Measurements from ENCODE around the gene DGKG.

DGKG gene

DNA sequence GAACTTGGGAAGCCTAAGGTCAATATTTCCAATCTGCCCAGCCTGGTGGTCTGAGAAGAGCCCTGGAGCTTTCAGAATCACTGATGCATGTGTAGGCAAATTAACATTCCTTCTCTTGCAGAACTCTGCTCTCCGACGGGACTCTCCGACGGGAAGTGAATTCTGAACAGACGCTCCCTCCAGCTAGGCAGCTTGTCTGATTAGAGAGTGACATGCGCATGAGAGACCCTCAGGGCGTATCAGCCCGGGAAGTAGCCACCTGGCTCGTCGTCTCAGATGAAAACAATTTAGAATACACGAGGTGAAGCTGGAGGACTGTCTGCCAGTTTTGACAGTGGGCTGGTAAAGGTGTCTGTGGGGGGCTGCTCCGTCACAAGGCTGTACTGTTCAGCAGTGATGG is 103.1 kb downstream of the DGKG start:
- Histone ChIP-seq H3K9me3 (ENCODE audit: control insufficient read depth, insufficient read depth, low read length) (no peaks in the 10 kb centered on the region), H3K27me3 (ENCODE audit: control insufficient read depth, insufficient read depth, low read length) (no peaks in the 10 kb centered on the region), H3K4me1 (ENCODE audit: control insufficient read depth, insufficient read depth, low read length) (peaks cover 6% of the 10 kb centered on the region), H3K27ac (ENCODE audit: low read length) (no peak overlapping the region), H3K4me3 (ENCODE audit: low read length) (no peak overlapping the region), H3K36me3 (ENCODE audit: control insufficient read depth, insufficient read depth, low read length) (no peaks in the 10 kb centered on the region)
- DNase-seq (ENCODE audit: low read depth, low spot score), result no peak
- no CpG with 5 or more reads among the region's 12 CpGs for WGBS (ENCODE audit: insufficient coverage, insufficient read length)

DNA sequence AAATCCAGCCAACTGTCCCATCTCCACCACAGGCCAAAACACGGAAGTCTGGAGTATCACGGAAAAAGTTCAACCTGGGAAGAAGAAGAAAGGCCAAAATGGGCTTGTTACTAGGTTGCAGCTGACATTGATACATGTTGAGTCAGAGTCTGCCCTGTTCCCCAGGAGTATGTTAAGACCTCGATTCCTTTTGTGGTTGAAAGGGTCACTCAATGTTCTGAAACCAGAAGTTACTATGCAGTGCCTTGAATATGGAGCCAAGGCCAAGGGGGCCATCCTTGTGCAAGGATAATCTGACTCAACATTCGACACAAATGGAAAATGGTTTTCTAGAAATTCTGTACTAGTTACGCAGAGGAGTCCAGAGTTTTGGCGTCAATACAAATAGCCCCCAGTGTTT is 104.2 kb downstream of the DGKG start:
- Histone ChIP-seq H3K27ac (ENCODE audit: low read length) (no peak overlapping the region), H3K4me3 (ENCODE audit: low read length) (no peak overlapping the region), H3K4me1 (ENCODE audit: control insufficient read depth, insufficient read depth, low read length) (peaks cover 6% of the 10 kb centered on the region), H3K27me3 (ENCODE audit: control insufficient read depth, insufficient read depth, low read length) (no peaks in the 10 kb centered on the region), H3K36me3 (ENCODE audit: control insufficient read depth, insufficient read depth, low read length) (no peaks in the 10 kb centered on the region), H3K9me3 (ENCODE audit: control insufficient read depth, insufficient read depth, low read length) (no peaks in the 10 kb centered on the region)
- DNase-seq (ENCODE audit: low read depth, low spot score), result no peak
- no CpG with 5 or more reads among the region's 6 CpGs for WGBS (ENCODE audit: insufficient coverage, insufficient read length)

DNA sequence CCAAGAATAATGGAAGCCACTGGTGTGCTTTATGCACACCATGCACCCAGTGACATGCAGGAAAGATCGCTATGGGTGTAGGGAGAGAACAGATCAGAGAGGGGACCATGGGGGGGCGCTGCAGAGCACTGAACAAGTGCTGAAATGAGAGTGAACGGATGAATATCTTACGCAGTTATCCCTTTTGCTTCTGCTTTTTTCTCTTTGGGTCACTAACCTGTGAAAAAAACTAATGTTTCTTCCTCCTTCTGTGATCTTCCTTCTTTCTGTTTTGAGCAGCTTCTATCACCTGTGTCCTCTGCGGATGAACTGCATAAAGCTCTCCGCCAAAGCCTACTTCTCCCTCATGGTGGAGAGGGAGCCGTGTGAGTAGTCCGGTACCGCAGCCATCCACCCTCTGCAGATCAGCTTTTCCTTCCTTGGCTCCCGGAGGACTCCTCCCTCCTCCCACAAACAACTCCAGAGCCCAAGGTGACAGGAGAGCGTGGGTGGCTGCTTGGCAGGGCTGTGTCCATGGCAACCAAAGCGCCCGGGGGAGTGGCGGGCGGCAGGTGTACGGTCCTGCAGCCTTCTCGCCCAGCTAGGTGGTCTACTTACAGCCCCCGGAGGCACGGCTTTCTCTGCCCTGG is 106.2 kb downstream of the DGKG start:
- Histone ChIP-seq H3K9me3 (ENCODE audit: control insufficient read depth, insufficient read depth, low read length) (no peaks in the 10 kb centered on the region), H3K36me3 (ENCODE audit: control insufficient read depth, insufficient read depth, low read length) (no peaks in the 10 kb centered on the region)
- WGBS (ENCODE audit: insufficient coverage, insufficient read length), result no CpG with 5 or more reads among the region's 19 CpGs

DNA sequence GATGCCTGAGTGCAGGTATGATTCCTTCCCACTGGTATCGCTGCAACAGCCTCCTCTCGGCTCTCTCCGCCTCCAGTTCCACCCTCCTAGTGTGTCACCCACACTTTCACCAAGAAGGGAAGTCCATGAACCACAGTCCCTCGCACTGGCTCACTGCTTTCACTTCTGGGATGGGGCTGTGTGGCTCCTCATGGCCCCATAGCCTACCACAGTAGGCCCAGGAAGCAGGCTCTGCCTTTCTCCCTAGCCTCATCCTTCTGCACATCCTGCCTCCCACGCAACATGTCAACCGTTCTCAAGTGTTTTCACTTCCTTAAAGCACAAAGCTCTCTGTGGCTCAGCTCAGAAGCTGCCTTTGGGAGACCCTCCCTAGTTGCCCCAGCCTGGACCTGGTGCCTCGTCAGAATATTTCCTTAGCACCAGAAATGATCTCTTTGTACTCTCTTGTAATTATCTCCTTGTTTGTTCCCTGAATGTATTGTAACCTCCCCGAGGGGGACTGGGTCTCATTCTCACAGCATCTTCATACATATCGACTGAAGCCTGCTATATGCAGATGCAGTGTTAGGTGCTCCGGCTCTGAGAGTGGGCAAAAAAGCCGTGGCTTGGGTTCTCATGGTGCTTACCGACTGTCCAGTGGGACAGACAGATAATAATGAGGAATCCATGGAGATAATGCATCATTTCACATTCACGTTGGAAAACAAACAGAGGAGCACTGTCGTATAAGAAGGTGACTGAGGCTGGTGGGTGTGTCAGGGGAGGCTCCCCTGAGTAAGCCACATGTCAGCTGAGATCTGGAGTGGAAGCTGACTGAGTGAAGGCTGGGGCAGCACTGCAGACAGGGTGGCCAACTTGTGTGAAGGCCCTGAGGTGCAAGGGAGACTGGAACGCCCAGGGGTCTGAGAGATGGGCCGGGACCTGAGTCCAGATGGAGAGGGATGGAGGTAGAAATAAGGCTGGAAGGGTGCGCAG is 107.1 kb downstream of the DGKG start:
- WGBS (ENCODE audit: insufficient coverage, insufficient read length), result no CpG with 5 or more reads among the region's 17 CpGs

More for the DNA sequence above, 106.2 kb downstream of the DGKG start:
- Histone ChIP-seq H3K27ac (ENCODE audit: low read length) (no peak overlapping the region), H3K27me3 (ENCODE audit: control insufficient read depth, insufficient read depth, low read length) (no peaks in the 10 kb centered on the region), H3K4me3 (ENCODE audit: low read length) (no peak overlapping the region), H3K4me1 (ENCODE audit: control insufficient read depth, insufficient read depth, low read length) (peaks cover 6% of the 10 kb centered on the region)
- DNase-seq (ENCODE audit: low read depth, low spot score), result no peak

DNA sequence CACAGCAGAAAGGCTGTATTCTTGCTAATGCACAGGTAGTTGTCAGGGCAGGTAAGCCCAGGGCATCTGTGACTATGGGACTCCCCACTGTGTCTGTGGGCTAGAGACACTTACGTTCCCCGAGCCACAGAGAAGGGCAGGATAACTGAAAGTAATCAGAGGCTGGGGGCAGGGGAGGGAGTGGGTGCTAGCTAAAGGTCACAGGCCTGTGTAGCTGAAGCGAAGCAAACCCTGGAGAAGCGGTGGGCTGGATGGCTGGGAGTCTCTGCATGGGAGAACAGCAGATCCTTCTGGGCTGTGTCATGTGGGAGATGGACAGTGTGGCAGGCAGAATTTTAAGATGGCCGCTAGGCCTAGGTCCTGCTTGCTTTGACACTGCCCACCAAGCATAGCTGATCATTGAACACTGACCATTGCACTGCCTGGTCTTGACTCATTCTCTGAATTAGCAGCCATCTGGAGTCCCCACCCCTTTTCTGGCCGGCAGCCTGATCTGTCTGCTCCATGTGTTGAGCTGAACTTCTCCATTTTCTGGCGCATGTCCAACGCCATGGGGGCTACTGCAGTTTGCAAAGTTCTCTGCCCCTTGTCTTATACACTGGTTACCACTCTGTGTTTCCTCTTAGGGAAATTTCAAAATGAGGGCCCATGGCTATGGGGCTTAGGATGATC is 110.0 kb downstream of the DGKG start:
- no CpG with 5 or more reads among the region's 8 CpGs for WGBS (ENCODE audit: insufficient coverage, insufficient read length)
- Histone ChIP-seq H3K4me1 (ENCODE audit: control insufficient read depth, insufficient read depth, low read length) (no peaks in the 10 kb centered on the region), H3K4me3 (ENCODE audit: low read length) (no peak overlapping the region), H3K9me3 (ENCODE audit: control insufficient read depth, insufficient read depth, low read length) (no peaks in the 10 kb centered on the region), H3K36me3 (ENCODE audit: control insufficient read depth, insufficient read depth, low read length) (no peaks in the 10 kb centered on the region), H3K27ac (ENCODE audit: low read length) (no peak overlapping the region), H3K27me3 (ENCODE audit: control insufficient read depth, insufficient read depth, low read length) (no peaks in the 10 kb centered on the region)
- DNase-seq (ENCODE audit: low read depth, low spot score), result no peak

More for the DNA sequence above, 107.1 kb downstream of the DGKG start:
- H3K27ac ChIP-seq (ENCODE audit: low read length), result no peak overlapping the region
- peaks cover 5% of the 10 kb centered on the region for H3K4me1 ChIP-seq (ENCODE audit: control insufficient read depth, insufficient read depth, low read length)
- H3K9me3 ChIP-seq (ENCODE audit: control insufficient read depth, insufficient read depth, low read length), result no peaks in the 10 kb centered on the region
- H3K36me3 ChIP-seq (ENCODE audit: control insufficient read depth, insufficient read depth, low read length), result no peaks in the 10 kb centered on the region
- H3K4me3 ChIP-seq (ENCODE audit: low read length), result no peak overlapping the region
- H3K27me3 ChIP-seq (ENCODE audit: control insufficient read depth, insufficient read depth, low read length), result no peaks in the 10 kb centered on the region
- no peak for DNase-seq (ENCODE audit: low read depth, low spot score)

DNA sequence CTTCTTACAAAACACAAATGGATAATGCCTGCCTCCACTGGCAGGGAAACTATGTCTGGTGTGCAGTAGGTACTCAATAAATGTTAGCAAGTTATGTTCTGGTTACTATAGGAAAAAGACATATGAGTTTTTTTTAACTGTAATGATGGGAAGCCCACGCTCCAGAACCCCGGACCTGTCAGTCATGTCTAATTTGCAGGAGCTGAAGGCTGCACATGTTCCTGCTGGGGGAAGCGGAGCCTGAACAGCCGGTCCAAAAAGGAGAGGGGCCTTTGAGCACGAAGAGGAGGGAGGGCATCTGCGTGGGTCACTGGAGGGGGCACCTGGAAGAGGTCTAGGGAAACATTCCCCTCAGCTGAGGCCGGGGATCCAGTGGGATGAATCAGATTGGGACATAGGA is 113.2 kb downstream of the DGKG start:
- WGBS (ENCODE audit: insufficient coverage, insufficient read length), result no CpG with 5 or more reads among the region's 7 CpGs
- Histone ChIP-seq H3K27me3 (ENCODE audit: control insufficient read depth, insufficient read depth, low read length) (no peaks in the 10 kb centered on the region), H3K9me3 (ENCODE audit: control insufficient read depth, insufficient read depth, low read length) (no peaks in the 10 kb centered on the region), H3K4me3 (ENCODE audit: low read length) (no peak overlapping the region), H3K4me1 (ENCODE audit: control insufficient read depth, insufficient read depth, low read length) (no peaks in the 10 kb centered on the region), H3K36me3 (ENCODE audit: control insufficient read depth, insufficient read depth, low read length) (no peaks in the 10 kb centered on the region), H3K27ac (ENCODE audit: low read length) (no peak overlapping the region)
- DNase-seq (ENCODE audit: low read depth, low spot score), result no peak

DNA sequence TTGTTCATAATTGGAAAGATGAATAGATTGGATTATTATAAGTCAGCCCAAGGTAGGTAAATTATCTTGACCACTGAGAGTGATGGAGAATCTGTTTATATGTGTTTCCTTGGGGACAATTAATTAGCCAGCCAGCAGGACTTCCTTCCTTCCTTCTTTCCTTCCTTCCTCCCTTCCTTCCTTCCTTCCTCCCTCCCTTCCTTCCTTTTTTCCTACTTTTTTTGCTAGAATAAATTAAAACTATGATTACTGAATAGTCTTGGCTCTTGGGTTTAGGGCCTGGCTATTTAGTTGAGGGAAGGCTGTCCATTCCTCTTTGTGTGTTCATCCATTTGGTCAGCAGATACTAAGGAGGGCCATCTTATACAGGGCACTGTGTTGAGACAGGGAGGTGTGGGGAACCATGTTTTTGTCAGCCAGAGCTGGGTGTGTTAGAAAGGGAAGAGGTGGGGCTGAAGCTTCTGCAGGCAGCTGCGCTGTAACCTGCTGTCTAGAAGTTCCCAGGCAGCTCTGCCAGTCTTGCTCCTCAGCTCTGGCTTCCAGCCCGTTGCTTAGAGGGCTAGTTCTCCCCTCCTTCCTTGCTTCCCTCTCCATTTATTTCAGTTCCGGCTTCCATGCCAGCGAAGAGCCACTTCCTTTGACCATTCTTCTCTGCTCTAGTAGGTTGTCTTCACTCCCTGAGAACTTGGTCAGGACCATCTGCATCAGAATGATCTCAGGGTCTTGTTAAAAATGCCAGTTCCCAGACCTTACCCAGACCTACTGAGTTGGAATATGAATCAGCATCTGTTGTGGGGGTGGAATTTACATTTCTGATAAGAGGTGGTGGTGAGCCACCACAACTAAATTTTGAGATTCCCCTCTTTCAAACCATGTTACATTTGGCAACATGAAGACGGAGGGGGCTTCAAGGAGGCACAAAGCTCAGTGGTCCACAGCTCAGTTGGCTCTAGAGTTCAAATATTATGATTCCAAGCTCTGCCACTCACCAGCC is 113.9 kb downstream of the DGKG start:
- no peaks in the 10 kb centered on the region for H3K9me3 ChIP-seq (ENCODE audit: control insufficient read depth, insufficient read depth, low read length)
- no CpG with 5 or more reads among the region's 5 CpGs for WGBS (ENCODE audit: insufficient coverage, insufficient read length)

DNA sequence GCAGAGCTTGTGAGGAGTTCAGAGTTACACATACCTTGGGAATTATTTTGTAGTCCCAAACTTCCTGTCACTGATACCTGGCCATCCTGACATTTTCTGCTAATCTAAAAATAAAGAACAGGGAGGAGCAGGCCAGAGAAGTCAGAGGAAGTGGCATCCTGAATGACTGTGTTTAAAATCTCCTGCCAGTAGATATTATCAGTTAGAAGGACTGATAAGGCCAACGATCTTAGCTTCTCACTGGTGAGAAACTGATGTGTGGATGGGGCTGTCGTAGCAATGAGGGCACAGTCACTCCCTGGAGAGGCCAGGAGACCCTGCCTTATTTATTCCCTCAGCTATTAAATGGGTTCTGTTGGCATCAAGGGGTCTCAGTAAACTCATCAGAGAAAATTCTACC is 115.1 kb downstream of the DGKG start:
- DNase-seq (ENCODE audit: low read depth, low spot score), result no peak
- Histone ChIP-seq H3K36me3 (ENCODE audit: control insufficient read depth, insufficient read depth, low read length) (no peaks in the 10 kb centered on the region), H3K27me3 (ENCODE audit: control insufficient read depth, insufficient read depth, low read length) (no peaks in the 10 kb centered on the region), H3K4me1 (ENCODE audit: control insufficient read depth, insufficient read depth, low read length) (peaks cover 2% of the 10 kb centered on the region; the same call in 1 of the 2 replicates), H3K4me3 (ENCODE audit: low read length) (no peak overlapping the region), H3K9me3 (ENCODE audit: control insufficient read depth, insufficient read depth, low read length) (no peaks in the 10 kb centered on the region), H3K27ac (ENCODE audit: low read length) (no peak overlapping the region)
- whole genome bisulfite sequencing (ENCODE audit: insufficient coverage, insufficient read length), result no CpG with 5 or more reads among the region's 2 CpGs

More for the DNA sequence above, 113.9 kb downstream of the DGKG start:
- Histone ChIP-seq H3K4me3 (ENCODE audit: low read length) (no peak overlapping the region), H3K36me3 (ENCODE audit: control insufficient read depth, insufficient read depth, low read length) (no peaks in the 10 kb centered on the region), H3K4me1 (ENCODE audit: control insufficient read depth, insufficient read depth, low read length) (no peaks in the 10 kb centered on the region), H3K27ac (ENCODE audit: low read length) (no peak overlapping the region), H3K27me3 (ENCODE audit: control insufficient read depth, insufficient read depth, low read length) (no peaks in the 10 kb centered on the region)
- DNase-seq (ENCODE audit: low read depth, low spot score), result no peak

DNA sequence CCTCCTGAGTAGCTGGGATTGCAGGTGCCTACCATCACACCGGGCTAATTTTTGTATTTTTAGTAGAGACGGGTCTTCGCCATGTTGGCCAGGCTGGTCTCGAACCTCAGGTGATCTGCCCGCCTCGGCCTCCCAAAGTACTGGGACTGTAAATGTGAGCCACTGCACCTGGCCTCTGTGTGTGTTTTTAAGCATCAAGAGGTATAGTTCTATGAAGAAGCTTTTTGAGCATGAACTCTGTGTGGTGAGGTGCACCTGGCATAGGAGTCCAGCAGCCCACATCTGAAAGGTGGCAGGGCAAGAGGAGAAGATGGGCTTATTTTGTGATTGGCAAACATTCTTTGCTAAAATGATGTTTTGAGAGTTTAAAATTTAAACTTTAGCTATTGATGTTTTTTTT is 118.0 kb downstream of the DGKG start:
- no peaks in the 10 kb centered on the region for H3K36me3 ChIP-seq (ENCODE audit: control insufficient read depth, insufficient read depth, low read length)
- WGBS (ENCODE audit: insufficient coverage, insufficient read length), result no CpG with 5 or more reads among the region's 6 CpGs

More for the DNA sequence above, 118.0 kb downstream of the DGKG start:
- H3K27me3 ChIP-seq (ENCODE audit: control insufficient read depth, insufficient read depth, low read length), result no peaks in the 10 kb centered on the region
- H3K9me3 ChIP-seq (ENCODE audit: control insufficient read depth, insufficient read depth, low read length), result no peaks in the 10 kb centered on the region
- H3K4me1 ChIP-seq (ENCODE audit: control insufficient read depth, insufficient read depth, low read length), result peaks cover 4% of the 10 kb centered on the region; the same call in 1 of the 2 replicates
- DNase-seq (ENCODE audit: low read depth, low spot score), result no peak
- H3K27ac ChIP-seq (ENCODE audit: low read length), result no peak overlapping the region
- no peak overlapping the region for H3K4me3 ChIP-seq (ENCODE audit: low read length)
